GM12878 (cell line): ENCODE measurements around the gene SBF2. TPM values are rescaled to one million over a fixed set of nuclear protein-coding genes. Genes with fewer than 3 reads are reported as not detected.

ENCODE experiments used
- ATAC-seq: fragments of 200-7000 bp; cut with Tn5 transposase; 3 replicates; pipeline ENCODE4 v1.9.1; 2020; ENCODE audit warnings: mild to moderate bottlenecking, moderate library complexity
- BruUV-seq: library from RNA; stranded (reverse); fragments of 400-500 nt; replicated peaks from 2 replicates; lab custom pipeline; 2021; lab: Mats Ljungman, UMichigan
- CTCF ChIA-PET: fragments of 300-600 bp; sonication (Branson Sonifier 250); formaldehyde crosslinking; extraction: SDS; loops from one replicate; lab custom pipeline; 2021; ENCODE audit warnings: inconsistent platforms; lab: Yijun Ruan, JAX
- POLR2A ChIA-PET: fragments of 350-600 bp; formaldehyde crosslinking; extraction: SDS; loops from one replicate; lab custom pipeline; 2021; ENCODE audit warnings: inconsistent platforms; lab: Charles Lee
- RAD21 ChIA-PET: fragments of 300-600 bp; sonication (Branson Sonifier 250); formaldehyde crosslinking; loops from one replicate; lab custom pipeline; 2023; ENCODE audit warnings: antibody characterized with exemption; ENCODE audit not compliant: unreplicated experiment; lab: Charles Lee
- SMC1A ChIA-PET: fragments of 300-600 bp; sonication (Branson Sonifier 250); formaldehyde crosslinking; loops from one replicate; lab custom pipeline; 2023; ENCODE audit not compliant: unreplicated experiment, uncharacterized antibody; lab: Charles Lee
- DNase-seq: peaks from one replicate; pipeline ENCODE4 v3.0.0-alpha.2; 2011; ENCODE audit warnings: low read depth, low spot score
- FAIRE-seq: peaks from 3 replicates; lab custom pipeline; 2011; peaks lifted over from hg19 to GRCh38; lab: Jason Lieb, UNC
- H2AFZ ChIP-seq: 2 replicates; pipeline ENCODE4 v1.6.0; 2011; ENCODE audit warnings: low read depth, low read length, control low read depth; ENCODE audit not compliant: control insufficient read depth
- H3K27ac ChIP-seq: 2 replicates; pipeline ENCODE4 v1.5.1; 2011; ENCODE audit warnings: control low read depth; ENCODE audit not compliant: control insufficient read depth, insufficient read depth
- H3K27me3 ChIP-seq, 2 experiments: replicated peaks in 1 of 2; 2 replicates each; pipeline versions ENCODE4 v1.6.0 to v1.6.1; 2011; ENCODE audit warnings: low read length in 1 of 2; ENCODE audit not compliant: control insufficient read depth in 2 of 2, insufficient read depth in 2 of 2
- H3K36me3 ChIP-seq, 2 experiments: 2 replicates each; pipeline ENCODE4 v1.5.1; 2011; ENCODE audit warnings: low read length in 1 of 2; ENCODE audit not compliant: control insufficient read depth in 2 of 2, insufficient read depth in 2 of 2
- H3K4me1 ChIP-seq: 2 replicates; pipeline ENCODE4 v1.6.1; 2011; ENCODE audit warnings: mild to moderate bottlenecking, low read length, moderate library complexity, mixed read lengths; ENCODE audit not compliant: control insufficient read depth, insufficient read depth
- H3K4me2 ChIP-seq: 2 replicates; pipeline ENCODE4 v1.6.0; 2011; ENCODE audit warnings: control low read depth; ENCODE audit not compliant: control insufficient read depth, insufficient read depth
- H3K4me3 ChIP-seq: fragments of 200-600 bp; sonication (generic); 2 replicates; pipeline ENCODE4 v1.5.1; 2016
- H3K79me2 ChIP-seq: 2 replicates; pipeline ENCODE4 v1.6.0; 2011; ENCODE audit warnings: low read length; ENCODE audit not compliant: control insufficient read depth, insufficient read depth
- H3K9ac ChIP-seq: 2 replicates; pipeline ENCODE4 v1.8.0; 2011; ENCODE audit warnings: low read length, control low read depth, mixed read lengths; ENCODE audit not compliant: control insufficient read depth, insufficient read depth
- H3K9me3 ChIP-seq: replicated peaks from 3 replicates; pipeline ENCODE4 v1.5.1; 2011; ENCODE audit warnings: mild to moderate bottlenecking, low read length; ENCODE audit not compliant: control insufficient read depth, insufficient read depth
- H4K20me1 ChIP-seq: 2 replicates; pipeline ENCODE4 v1.6.0; 2011; ENCODE audit not compliant: control insufficient read depth, insufficient read depth
- ATF7 ChIP-seq: fragments of 450-650 bp; IDR thresholded peaks from 2 replicates; pipeline ENCODE4 v1.6.1; 2016; ENCODE audit warnings: low read depth, mild to moderate bottlenecking
- EGR1 ChIP-seq, 2 experiments: IDR thresholded peaks; 1 replicate in 1 of 2; 2 replicates in 1 of 2; pipeline ENCODE4 v1.6.1; 2011 to 2012; ENCODE audit warnings: low read depth in 2 of 2, low read length in 2 of 2, borderline replicate concordance in 1 of 2, mild to moderate bottlenecking in 1 of 2, moderate library complexity in 1 of 2
- EZH2 ChIP-seq: IDR thresholded peaks from 2 replicates; pipeline ENCODE4 v1.6.1; 2012; ENCODE audit warnings: low read depth, mild to moderate bottlenecking, control low read depth, inconsistent platforms, low read length, borderline replicate concordance; ENCODE audit not compliant: control insufficient read depth
- FOXK2 ChIP-seq: fragments of 450-650 bp; IDR thresholded peaks from 2 replicates; pipeline ENCODE4 v1.6.1; 2017; ENCODE audit warnings: mild to moderate bottlenecking, moderate library complexity
- HDGF ChIP-seq: fragments of 450-650 bp; IDR thresholded peaks from 2 replicates; pipeline ENCODE4 v1.6.1; 2016; ENCODE audit warnings: antibody characterized with exemption
- HSF1 ChIP-seq: fragments of 150-350 bp; IDR thresholded peaks from 2 replicates; pipeline ENCODE4 v1.6.1; 2014; ENCODE audit warnings: mild to moderate bottlenecking, low read depth, low read length
- IRF4 ChIP-seq: IDR thresholded peaks from 2 replicates; pipeline ENCODE4 v1.6.1; 2011; ENCODE audit warnings: low read depth, low read length
- MTA2 ChIP-seq: fragments of 450-650 bp; IDR thresholded peaks from 2 replicates; pipeline ENCODE4 v1.6.1; 2016; ENCODE audit warnings: low read depth, mild to moderate bottlenecking, moderate library complexity
- NRF1 ChIP-seq: conservative IDR thresholded peaks from 2 replicates; pipeline ENCODE4 v1.6.1; 2011; ENCODE audit warnings: mild to moderate bottlenecking, low read depth, low read length, improper control_type of control experiment
- PBX3 ChIP-seq: IDR thresholded peaks from 2 replicates; pipeline ENCODE4 v1.6.1; 2011; ENCODE audit warnings: mild to moderate bottlenecking, low read depth, low read length, moderate library complexity; ENCODE audit not compliant: insufficient replicate concordance
- POLR2AphosphoS2 ChIP-seq: IDR thresholded peaks from 2 replicates; pipeline ENCODE4 v1.6.1; 2011; ENCODE audit warnings: low read depth, mild to moderate bottlenecking, low read length, improper control_type of control experiment, moderate library complexity
- RELB ChIP-seq: fragments of 450-650 bp; IDR thresholded peaks from 2 replicates; pipeline ENCODE4 v1.6.1; 2017; ENCODE audit warnings: low read depth, mild to moderate bottlenecking, moderate library complexity
- SMC3 ChIP-seq: IDR thresholded peaks from 2 replicates; pipeline ENCODE4 v1.6.1; 2011; ENCODE audit warnings: low read length, improper control_type of control experiment, borderline replicate concordance
- STAT1 ChIP-seq: fragments of 450-650 bp; conservative IDR thresholded peaks from 2 replicates; pipeline ENCODE4 v1.6.1; 2014; ENCODE audit warnings: antibody characterized with exemption, mild to moderate bottlenecking
- TAF1 ChIP-seq: IDR thresholded peaks from 2 replicates; pipeline ENCODE4 v1.6.1; 2011; ENCODE audit warnings: mild to moderate bottlenecking, low read depth, low read length, borderline replicate concordance
- ZBTB4 ChIP-seq: fragments of 450-650 bp; formaldehyde crosslinking; IDR thresholded peaks from 2 replicates; pipeline ENCODE4 v1.4.0; 2022; ENCODE audit warnings: mild to moderate bottlenecking, moderate library complexity
- WGBS: methylation state at CpG from one replicate; pipeline ENCODE4 v1.1.6; 2016; ENCODE audit warnings: low lambda C conversion rate; ENCODE audit not compliant: insufficient replicate concordance, insufficient coverage; ENCODE audit errors: missing lambda C conversion rate; 5-methylcytosine and 5-hydroxymethylcytosine counted together
- in situ Hi-C: fragments of 300-500 bp; cut with MboI; formaldehyde crosslinking; loops from 9 replicates; pipeline ENCODE4 v1.14.3; 2018; ENCODE audit warnings: mixed read lengths
- intact Hi-C: fragments of 100-400 bp; cut with micrococcal nuclease; formaldehyde crosslinking; loops from one replicate; pipeline ENCODE4 v1.14.2; 2022; ENCODE audit not compliant: unreplicated experiment
- polyA plus RNA-seq, 11 experiments: library from polyadenylated mRNA; depleted of rRNA in 4 of 11; unstranded in 6 of 11; stranded (reverse) in 5 of 11; fragments of >200 nt; fragmentation: Nextera tagmentation in 4 of 11; fragmentation: Illumina TruSeq in 1 of 11; extraction: Ambion mirVana in 4 of 11; extraction: Trizol in 1 of 11; gene quantifications; 1 replicate in 1 of 11; 2 replicates in 10 of 11; pipeline versions ENCODE4 v1.2.1 to v1.2.3, GENCODE V29; 2011 to 2016; ENCODE audit warnings: inconsistent platforms in 2 of 11, missing spikeins in 2 of 11, low read depth in 1 of 11
- total RNA-seq, 4 experiments: library from RNA; depleted of rRNA in 3 of 4; stranded (reverse); fragments of >200 nt in 3 of 4; fragmentation: Illumina TruSeq in 1 of 4; extraction: Trizol in 1 of 4; gene quantifications; 2 replicates each; pipeline versions ENCODE4 v1.2.1 to v1.2.3, GENCODE V29; 2013 to 2021

SBF2 gene
- total and polyA plus RNA-seq, 10 of the 15 experiments (the other 5 are each of a cell fraction or from before 2014, with no cell fraction given): 0.24 to 2.3 (median 1.1) TPM

DNA sequence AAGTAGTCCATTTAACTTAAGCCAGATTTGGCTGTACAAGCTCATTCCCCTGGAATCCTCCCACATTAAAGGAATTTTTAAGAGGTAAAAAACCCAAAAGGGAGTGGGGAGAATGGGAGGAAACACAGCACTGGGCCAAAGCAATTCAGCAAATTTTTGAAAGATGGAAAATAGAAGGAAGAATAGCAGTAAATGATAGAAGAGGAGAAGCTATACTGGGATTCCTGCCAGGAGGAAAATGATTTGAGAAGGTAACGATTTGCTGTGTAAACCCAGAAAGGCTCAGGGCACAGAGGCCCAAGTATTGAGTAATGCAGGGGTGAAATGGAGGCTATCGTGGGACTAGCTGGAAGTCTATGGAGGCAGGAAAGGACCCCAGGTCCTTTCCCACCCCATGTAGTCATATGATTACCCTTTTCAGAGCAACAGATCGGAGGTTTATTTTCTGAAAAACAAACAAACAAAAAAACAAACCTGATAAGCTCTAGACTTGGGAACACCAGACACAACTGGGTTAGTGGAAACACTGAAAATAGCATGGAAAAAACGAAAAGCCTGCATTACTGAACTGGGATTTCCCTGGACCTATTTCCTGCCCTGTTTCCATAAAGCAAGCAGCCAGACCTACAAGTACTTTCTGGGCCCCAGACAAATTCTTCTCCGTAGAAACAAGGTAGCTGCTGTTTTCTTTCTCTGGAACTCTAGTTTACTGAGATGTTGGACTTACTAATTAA, 490.2 kb downstream of the SBF2 start:
- no peaks in the 10 kb centered on the region for H4K20me1 ChIP-seq
- H3K27ac ChIP-seq: no peak overlapping the region
- no peaks in the 10 kb centered on the region; a peak in 2 of 4 replicates for H3K27me3 ChIP-seq
- WGBS: 55% methylated on average over 5 of the region's 5 CpGs
- intact Hi-C loops (no loop called here), in situ Hi-C loops (no loop called here)
- H3K9me3 ChIP-seq: no peaks in the 10 kb centered on the region
- SMC1A ChIA-PET: interaction anchor here (1.1 kb wide), 1 partner anchor 13 kb away, joined by 5 read pairs; no protein-coding TSS in a partner anchor
- ATAC-seq (no peak), DNase-seq (no peak), FAIRE-seq (no peak)
- POLR2A ChIA-PET: interaction anchor here (0.6 kb wide), 1 partner anchor 1686 kb away, joined by 5 read pairs; no protein-coding TSS in a partner anchor
- no TSS peak for BruUV-seq
- H2AFZ ChIP-seq: no peak overlapping the region
- CTCF ChIA-PET: interaction anchor here (0.8 kb wide), 1 partner anchor 13 kb away, joined by 4 read pairs; no protein-coding TSS in a partner anchor
- no peaks in the 10 kb centered on the region for H3K4me1 ChIP-seq
- RAD21 ChIA-PET: interaction anchor here (0.6 kb wide), 1 partner anchor 56 kb away, joined by 3 read pairs; no protein-coding TSS in a partner anchor
- H3K4me2 ChIP-seq: no peak overlapping the region
- no peaks in the 10 kb centered on the region for H3K79me2 ChIP-seq
- H3K36me3 ChIP-seq: no peaks in the 10 kb centered on the region
- no peak overlapping the region for H3K4me3 ChIP-seq
- H3K9ac ChIP-seq: no peak overlapping the region
- TF ChIP-seq SMC3: no peak
- no peak for TF ChIP-seq HSF1
- TF ChIP-seq MTA2: no peak
- TF ChIP-seq RELB: no peak
- no peak for TF ChIP-seq NRF1
- TF ChIP-seq HDGF: no peak
- no peak for TF ChIP-seq FOXK2
- no peak for TF ChIP-seq EGR1 (IDR thresholded peaks at IDR 0.05; ENCODE audit: borderline replicate concordance in 1 of 2, low read depth in 2 of 2, low read length in 2 of 2)
- TF ChIP-seq ZBTB4 (CRISPR knock-in tag): no peak
- no peak for TF ChIP-seq IRF4
- no peak for TF ChIP-seq STAT1
- TF ChIP-seq ATF7: no peak
- TF ChIP-seq PBX3: no peak
- no peak for TF ChIP-seq EZH2
- TF ChIP-seq TAF1: no peak
- TF ChIP-seq POLR2AphosphoS2: no peak
